Epithelial cell of prostate (primary cell): ENCODE data around the gene SLC13A4.
A peak's percentile ranks its signal among the peaks of the same experiment; 100 is the strongest.
"Not testable (repeated sequence)": the region's sequence is repeated elsewhere in the genome, so short reads cannot be mapped to it uniquely, and the experiment has no call there.

Source experiments
- DNase-seq: peaks from one replicate; pipeline ENCODE4 v3.0.0-alpha.2; 2011; ENCODE audit warnings: low read depth, low spot score
- H3K27ac ChIP-seq: fragments of 450-650 bp; 2 replicates; pipeline ENCODE4 v1.5.1; 2017; ENCODE audit warnings: mild to moderate bottlenecking

SLC13A4 gene

DNA sequence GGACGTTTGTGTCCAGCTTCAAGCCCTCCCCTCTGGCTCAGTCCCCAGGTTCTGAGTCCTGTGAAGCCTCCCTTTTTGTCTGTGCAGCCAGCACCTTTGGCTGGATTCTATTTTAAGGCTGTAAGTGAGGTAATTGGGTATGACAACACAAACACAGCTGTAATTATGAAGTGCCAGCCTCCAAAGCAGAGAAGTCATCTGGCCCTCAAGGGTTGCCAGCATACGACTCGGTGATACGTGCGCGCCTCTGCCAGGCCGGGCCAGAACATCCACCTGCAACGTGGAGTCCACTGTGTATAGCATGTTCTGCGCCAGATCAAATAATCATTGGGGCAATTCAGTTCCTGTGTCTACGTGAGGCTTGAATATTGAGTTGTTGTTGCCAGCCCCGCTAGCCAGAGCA lies 27.4 kb upstream of the SLC13A4 start:
- no peak overlapping the region for H3K27ac ChIP-seq
- DNase-seq, result no peak

DNA sequence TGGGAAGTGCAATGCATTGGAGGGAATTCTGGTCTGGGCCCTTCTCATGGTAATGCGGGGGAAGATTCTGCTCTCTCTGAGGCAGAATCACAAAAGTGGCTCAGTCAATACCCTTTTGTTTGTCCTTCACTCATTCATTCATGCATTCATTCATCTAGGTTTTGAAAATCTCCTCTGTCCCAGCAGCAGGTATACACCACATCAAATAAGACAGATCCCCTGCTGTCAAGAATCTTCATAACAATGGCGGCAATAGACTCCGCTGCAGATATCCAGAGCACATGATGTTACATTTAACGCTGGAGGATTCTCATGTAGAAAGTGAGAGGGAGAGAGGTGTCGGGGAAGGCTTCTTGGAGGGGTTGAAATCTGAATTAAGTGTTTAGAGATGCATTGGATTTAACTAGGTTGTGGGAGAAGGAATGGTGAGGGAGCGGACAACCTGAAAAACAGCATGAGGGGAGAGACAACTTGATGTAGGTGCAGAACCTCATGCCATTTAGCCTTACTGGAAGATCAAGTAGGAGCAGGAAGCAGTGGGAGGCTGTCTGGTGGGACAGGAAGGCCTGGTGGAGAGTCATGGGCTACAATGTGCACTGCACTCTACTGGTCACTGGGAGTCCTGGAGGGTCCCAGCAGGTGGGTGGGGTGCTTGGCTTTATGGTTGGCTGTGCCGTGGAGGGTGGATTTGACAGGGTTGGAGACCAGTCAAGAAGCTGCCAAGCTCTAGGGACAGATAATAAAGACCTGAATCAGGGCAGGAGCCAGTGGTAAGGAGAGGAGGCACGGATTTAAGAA lies 25.8 kb upstream of the SLC13A4 start:
- H3K27ac ChIP-seq, result no peak overlapping the region
- no peak for DNase-seq

DNA sequence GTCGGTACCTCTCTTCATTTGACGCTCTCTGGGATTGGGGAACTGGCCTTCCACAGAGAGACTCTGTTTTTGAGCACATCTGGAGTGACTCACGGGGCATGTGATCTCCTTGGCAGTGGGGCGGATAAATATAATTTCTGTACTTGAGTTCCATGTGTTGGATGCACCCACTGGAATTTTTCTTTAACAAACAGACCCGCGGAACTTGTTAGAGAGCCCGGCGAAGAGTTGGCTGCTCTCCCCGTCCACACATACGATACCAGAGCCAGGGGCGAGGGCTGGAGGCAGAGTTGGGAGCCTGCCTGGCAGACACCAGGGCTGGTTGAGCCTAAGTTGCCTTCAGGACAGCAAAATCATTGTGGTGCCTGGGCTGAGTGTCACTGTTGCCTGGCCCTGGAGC lies 20.8 kb upstream of the SLC13A4 start, which contains the start of gene FAM180A:
Gene FAM180A, minus strand, starts transcription at position 44 of the 400 bp plus-strand sequence. CDS start 233 bp downstream, outside the sequence.
- H3K27ac ChIP-seq, result peak within 1 kb of the TSS; percentile 64

DNA sequence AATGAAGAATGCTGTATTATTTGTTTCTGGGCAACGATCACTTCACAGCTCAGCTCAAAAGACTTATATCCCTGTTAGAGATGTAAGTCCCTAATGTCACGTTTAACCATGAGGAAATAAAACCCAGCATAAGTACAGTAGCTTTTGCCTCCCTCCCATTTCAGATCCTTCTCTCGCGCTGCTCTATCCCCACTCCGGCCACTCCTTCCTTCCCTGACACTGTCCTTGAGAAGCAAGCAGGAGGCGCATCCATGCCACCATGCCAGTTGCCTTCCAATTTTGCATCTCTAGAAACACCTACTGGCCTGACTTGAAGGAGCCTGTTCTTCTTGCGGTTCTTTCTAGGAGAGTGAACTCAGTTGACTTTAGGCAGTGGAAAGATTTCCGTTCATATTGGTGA lies 19.4 kb upstream of the SLC13A4 start:
- H3K27ac ChIP-seq, result peak overlapping the region; percentile 99
- DNase-seq, result no peak

More for the DNA sequence above, 20.8 kb upstream of the SLC13A4 start, which contains the start of gene FAM180A:
- no peak for DNase-seq

DNA sequence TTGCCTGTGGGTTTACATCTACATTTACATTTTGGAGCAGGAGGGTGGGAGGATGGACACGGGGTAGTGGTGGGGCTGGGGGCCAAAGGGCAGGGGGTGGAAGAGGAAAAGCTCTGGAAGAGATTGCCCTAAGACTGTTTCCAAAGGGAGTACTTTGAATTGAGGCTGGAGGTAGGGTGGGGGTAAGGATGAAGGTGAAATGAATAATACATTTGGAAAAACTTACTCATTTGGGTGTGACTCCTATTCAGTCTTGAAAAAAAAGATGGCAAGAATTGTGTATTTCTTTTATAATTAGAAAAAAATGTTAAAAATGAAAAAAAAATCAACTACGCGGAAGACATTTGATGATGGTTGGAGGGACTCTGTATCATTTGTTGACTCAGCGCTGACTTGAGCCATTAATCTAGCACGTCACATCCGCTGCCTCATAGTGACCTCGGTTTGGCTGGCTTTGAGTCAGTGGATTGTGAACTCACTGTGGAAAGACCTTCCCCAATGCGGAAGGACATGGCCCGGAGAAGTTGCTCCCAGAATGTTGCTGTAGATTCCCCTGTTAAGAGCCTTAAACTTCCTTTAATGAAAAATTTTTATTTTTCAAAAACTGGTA lies 17.8 kb upstream of the SLC13A4 start:
- DNase-seq, result peak; percentile 90
- peak overlapping the region; percentile 99 for H3K27ac ChIP-seq

DNA sequence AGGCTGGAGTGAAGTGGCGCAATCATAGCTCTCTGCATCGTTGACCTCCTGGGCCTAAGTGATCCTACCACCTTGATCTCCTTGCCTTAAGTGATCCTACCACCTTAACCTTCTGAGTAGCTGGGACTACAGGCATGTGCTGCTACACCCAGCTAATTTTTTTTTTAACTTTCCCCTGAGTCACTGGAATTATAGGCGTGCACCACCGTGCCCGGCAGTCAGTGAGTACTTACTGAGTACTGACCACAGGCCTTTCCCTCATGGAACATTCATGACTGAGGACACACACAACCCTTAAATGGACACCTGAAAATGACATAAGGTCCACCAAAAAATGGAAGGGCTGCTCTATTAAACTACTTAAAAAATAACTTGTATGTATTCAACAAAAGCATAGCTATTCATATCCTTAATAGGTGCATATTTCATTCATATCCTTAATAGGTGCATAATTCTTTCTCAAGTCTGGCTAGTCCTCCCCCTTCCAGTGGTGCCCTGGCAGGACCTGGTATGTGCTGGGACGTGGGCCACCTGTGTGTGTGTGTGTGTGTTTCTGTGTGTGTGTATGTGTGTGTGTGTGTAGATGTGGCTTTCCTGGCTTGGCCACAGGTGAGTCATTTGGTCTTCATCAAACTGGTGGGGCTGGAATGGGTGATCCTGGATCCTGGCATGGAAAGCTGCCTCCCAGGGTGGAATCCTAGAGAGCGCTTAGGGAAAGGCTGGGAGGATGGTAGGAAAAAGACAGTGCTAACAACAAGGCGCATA lies 17.1 kb upstream of the SLC13A4 start:
- peak; percentile 83 for DNase-seq
- peak overlapping the region; percentile 99 for H3K27ac ChIP-seq

DNA sequence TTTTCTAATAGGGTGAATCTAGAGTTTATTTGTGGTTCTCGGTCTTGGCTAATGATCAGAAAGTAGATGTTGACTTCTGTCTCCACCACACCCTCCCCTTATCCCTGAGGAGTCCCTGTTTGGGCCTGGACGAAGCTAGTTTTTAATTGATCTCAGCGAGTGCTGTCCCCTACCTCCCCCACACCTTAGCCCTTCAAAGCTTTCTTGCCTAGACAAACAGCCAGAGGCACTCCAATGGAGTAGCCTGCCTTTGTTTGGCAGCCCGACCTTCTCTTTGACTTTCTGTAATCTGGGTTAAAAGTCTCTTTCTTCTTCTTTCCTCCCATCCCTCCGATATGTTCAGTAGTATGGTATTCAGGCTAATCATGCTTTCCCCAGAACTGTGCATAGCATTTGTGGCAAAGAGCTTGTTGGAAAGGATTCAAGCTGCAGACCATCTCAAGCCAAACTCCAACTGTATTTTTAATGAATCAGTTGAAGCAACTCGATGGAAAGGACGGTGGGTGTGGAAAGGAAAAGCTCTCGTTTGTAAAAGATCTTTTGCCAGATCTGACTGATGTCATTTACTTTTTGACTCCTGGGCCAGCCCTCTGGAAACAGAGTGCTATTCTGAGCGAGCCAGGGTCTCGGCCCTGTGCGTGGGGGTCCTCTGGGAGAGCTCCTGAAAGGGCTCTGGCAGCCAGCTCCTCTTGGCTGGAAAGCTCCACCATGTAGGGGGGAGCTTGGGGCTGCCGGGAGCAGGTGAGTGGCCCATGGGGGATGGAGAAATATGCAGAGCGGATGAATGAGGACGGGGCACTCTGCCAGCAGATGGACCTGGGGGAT lies 16.1 kb upstream of the SLC13A4 start:
- no peak for DNase-seq
- peak overlapping the region; percentile 99 for H3K27ac ChIP-seq

DNA sequence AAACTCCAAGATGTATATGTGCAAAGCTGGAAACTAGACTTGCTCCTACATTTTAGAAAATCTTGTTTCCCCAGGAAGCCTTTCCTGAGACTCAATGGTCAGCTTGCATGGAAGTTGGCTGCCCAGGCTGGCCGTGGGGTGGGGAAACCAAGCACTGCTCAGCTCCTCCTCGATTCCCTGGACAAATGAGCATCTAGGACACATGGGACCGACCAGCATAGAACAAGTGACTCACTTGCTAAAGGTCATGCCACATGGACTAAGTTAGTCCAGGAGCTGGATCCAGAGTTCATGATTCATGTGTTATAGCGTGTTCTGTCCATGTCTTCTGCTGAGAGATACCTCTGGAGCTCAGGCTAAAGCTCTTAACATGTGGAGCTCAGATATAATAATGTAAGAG lies 14.4 kb upstream of the SLC13A4 start:
- no peak overlapping the region for H3K27ac ChIP-seq
- DNase-seq, result no peak

DNA sequence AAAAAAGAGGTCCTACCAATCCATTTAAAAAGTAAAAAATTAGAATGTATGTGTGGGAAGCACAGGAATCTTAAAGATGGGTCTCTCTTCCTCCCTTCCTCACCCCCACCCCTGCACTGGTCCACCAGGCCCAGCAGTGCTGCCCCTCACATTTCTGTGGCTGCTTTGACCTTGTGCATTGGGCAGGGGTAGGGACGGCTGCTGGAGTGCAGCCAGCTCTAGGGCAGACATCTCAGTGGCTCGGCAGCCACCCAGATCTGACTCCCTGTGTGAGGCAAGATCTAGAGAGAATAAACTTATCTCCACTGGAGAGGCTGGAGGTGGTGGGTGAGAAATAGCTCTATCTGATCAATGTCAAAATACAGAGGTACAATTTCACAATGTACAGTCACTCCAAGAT lies 13.9 kb upstream of the SLC13A4 start:
- DNase-seq, result no peak
- H3K27ac ChIP-seq, result no peak overlapping the region

DNA sequence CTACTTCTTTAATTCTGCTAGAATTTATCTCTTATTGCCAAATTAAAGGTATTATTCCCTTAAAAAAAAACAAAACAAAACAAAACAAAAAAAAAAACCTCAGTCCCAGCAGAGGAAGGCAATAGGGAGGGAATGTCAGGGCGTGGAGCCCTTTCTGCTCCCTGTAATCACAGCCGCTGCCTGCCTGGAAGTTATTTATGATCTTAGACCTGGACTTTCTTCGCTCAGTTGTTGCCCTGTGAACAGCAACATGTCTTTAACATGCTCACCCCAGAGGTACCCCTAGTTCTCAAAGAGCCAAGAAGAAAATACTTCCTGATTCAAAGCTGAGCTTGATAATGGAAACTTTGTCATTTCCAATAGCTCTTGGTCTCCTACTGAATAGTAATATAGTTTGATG lies 12.9 kb upstream of the SLC13A4 start:
- H3K27ac ChIP-seq, result no peak overlapping the region
- no peak for DNase-seq

DNA sequence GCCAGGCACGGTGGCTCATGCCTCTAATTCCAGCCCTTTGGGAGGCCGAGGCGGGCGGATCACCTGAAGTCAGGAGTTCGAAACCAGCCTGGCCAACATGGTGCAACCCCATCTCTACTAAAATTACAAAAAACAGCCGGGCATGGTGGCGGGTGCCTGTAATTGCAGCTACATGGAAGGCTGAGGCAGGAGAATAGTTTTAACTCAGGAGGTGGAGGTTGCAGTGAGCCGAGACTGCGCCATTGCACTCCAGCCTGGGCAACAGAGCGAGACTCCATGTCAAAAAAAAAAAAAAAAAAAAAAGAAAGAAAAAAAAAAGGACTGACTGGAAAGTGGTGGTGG lies 9.3 kb upstream of the SLC13A4 start:
- not testable (repeated sequence) for DNase-seq, H3K27ac ChIP-seq

DNA sequence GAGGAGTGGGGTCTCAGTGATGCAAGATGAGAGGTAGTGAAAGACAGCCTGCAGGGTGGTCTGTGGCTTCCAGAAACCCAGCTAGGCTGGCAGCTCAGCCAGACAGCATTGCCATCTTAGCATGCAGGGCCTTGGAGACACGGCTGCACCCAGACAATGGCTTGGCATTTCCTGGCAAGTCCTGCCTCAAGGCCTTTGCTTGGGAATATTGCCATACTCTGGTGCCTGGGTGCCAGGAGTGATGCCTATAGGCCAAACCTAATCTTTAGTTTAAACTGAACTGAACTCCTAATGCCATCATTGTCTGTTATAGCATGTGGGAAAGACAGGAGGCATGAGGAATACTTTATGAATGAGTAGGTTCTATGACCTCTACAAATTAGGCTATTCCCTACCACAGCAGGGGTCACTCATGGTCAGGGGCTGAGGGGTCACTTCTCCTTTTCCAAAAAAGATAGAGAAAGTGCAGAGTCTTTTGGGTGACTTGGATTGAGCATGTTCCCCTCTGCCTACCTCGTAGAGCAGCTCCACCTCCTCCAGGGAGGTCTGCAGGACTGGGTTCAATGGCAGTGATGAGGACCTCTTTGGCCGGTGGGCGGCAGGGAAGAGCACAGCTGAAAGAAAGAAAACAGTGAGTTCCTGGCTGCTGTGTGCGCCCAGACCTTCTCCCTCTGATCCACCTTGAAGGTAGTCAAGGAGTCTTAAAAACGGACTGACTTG lies 8.8 kb upstream of the SLC13A4 start:
- no peak overlapping the region for H3K27ac ChIP-seq
- DNase-seq, result no peak

DNA sequence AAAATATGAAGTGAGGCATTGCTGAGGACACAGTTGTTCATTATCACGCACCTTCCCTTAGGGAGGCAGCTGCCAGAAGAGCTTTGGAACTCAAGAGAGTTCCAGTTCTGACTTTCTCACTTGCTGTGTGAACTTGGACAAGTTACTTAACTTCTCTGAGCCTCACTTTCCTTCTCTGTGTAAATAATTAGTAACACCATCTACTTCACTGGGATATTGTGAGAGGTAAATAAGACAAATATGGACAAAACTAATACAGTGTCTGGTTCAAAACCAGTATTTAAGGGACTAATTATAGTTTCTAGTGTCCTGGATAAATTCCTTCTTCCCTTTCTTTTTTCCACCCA lies 6.3 kb upstream of the SLC13A4 start:
- no peak for DNase-seq
- H3K27ac ChIP-seq, result no peak overlapping the region

DNA sequence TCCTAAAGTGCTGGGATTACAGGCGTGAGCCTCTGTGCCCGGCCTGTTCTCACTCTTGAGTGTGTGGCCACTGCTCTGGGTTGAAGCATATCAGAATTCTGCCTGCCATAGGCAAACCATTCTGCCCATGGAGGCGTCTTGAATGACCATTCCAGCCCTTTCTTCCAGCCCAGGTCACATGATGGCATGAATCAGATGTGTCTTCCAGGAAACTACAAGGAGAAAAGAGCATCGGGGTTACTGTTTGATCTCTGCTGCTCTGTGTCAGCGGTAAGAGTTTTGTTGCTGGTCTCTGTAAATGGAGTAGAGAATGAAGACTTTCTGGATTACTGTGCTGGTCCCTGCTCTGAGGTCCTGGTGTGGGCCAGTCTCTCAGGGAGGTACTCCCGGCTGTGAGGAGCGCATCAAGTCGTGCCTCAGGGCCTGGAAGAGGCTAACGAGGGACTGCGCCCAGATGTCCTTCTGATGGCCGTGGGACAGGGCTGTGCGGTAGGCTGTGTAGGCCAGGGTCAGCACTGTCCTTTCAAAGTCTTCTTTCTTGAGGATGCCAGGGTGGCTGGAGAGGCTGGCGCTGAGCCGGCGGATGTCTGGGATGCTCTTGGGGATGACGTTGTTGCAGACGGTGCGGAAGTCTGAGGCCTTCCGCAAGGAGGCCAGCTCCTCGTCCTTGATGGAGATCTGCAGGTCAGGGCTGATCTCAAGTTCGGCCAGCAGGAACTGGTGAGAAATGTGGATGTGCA lies 5.8 kb upstream of the SLC13A4 start:
- no peak for DNase-seq
- H3K27ac ChIP-seq, result no peak overlapping the region

DNA sequence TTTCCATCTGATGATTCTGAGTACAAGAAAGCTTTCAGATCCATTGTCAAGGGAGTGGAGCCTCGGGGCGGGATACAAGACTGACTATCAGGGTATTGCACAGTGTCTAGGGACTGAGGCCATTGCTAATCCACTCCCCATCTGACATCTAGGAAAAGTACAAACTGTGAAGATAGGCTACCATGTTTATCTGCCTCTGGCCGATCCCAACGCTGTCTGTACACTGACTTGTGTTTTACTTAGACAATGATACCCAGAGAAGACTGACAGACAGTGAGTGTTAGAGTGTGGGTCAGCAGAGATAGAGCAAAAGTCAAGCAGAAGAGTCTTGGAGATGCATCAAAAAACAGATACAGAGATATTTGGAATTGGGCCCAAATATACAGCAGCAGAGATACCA lies 3.1 kb upstream of the SLC13A4 start:
- no peak for DNase-seq
- H3K27ac ChIP-seq, result no peak overlapping the region

DNA sequence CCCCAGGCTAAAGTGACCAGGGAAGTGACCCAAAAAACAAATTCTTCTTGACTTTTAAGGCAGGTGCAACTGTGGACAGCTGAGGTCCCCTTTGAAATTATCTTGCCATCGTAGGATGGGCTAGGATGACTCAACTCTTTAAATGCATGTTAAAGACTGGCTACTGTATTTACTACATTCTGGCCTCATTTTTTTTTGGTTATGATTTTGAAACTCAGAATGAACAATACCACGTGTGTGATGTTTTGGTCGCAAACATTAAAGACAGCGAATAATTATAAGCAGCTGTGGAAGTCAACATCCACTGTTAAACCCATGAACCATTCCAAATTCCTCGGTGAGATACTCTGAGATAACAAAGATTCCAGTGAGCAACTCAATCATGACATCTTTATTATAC lies 1.2 kb upstream of the SLC13A4 start:
- no peak overlapping the region for H3K27ac ChIP-seq
- no peak for DNase-seq

DNA sequence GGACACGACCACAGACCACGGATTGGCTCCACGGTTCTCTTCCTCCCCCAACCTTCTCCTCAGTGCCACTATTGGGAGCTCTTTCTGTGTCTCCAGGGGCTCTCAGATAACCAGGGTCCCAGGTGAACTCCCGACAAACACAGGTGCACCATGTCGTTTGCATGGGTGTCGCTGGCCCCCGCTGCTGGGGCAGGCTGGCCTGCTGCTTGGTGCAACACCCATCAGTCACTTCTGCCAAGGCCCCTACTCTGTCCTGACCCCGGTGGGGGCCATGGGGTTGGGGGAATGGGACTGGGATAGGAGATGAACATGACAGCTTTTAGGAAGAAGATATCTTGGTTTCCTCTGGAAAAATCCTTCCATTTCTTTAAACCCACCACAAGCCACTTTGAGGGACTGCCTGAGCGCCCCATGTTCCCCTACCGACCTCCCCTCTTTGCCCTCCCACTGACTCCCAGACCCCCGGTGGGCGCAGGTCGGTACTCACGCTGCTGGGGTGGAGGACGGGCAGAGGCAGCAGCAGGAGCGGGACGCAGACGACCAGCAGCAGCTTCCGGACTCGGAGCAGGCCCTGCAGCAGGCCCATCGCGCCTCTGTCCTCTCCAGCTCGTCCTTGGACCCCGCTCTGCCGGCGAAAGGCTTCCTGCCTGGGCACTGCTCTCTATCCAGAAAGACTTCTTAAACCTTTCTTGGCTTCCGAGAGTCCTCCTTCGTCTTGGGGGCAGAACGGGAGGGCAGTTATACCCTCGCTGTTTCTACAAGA lies 894 bp downstream of the SLC13A4 start:
- DNase-seq, result no peak
- no peak overlapping the region for H3K27ac ChIP-seq

DNA sequence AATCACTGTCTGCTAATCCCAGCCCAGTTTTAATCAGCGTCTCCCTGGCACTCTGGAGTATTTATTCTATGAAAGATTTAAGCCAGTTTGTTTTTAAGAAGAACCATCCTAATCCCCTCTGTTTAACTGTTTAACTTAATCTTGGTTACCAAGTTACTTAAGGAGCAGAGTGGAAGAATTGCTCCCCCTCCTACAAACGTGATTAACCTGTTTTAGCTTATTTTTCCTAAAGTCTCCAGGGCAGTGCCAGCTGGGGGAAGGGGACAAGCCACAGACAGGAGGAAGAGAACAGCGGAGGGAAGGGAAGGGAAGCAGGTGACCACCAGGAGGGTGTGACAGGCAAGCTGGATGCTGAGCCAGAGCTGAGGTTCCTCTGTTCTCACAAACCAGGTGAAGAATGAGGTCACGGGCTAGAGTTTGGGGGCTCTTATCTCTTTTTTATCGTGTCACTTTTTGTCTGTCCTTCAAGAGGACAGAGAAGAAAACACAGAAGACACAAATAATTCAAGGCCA lies 1.7 kb downstream of the SLC13A4 start:
- no peak overlapping the region for H3K27ac ChIP-seq
- no peak for DNase-seq
